GM23338 (cell line): ENCODE results near the gene NLRC5.

ENCODE experiments used
- CREB1 ChIP-seq: fragments of 250-450 bp; sonication (Bioruptor Pico); IDR thresholded peaks from 2 replicates; pipeline ENCODE4 v1.5.0; 2020; ENCODE audit warnings: low read depth, mild to moderate bottlenecking, moderate library complexity
- EZH2 ChIP-seq: fragments of 200-600 bp; sonication (generic); IDR thresholded peaks from one replicate; pipeline ENCODE4 v1.8.0; 2017; ENCODE audit warnings: antibody characterized with exemption, mild to moderate bottlenecking, low read depth; ENCODE audit not compliant: unreplicated experiment
- EZH2phosphoT487 ChIP-seq: fragments of 200-600 bp; sonication (generic); IDR thresholded peaks from one replicate; pipeline ENCODE4 v1.8.1; 2018; ENCODE audit warnings: antibody characterized with exemption; ENCODE audit not compliant: unreplicated experiment
- POLR2AphosphoS5 ChIP-seq: IDR thresholded peaks from 2 replicates; pipeline ENCODE4 v1.6.1; 2016; ENCODE audit warnings: antibody characterized with exemption, low read depth
- STAT1 ChIP-seq: IDR thresholded peaks from one replicate; pipeline ENCODE4 v1.6.1; 2016; ENCODE audit warnings: antibody characterized with exemption; ENCODE audit not compliant: unreplicated experiment
- ZNF114 ChIP-seq: fragments of 250-450 bp; sonication (Bioruptor Pico); IDR thresholded peaks from 2 replicates; pipeline ENCODE4 v1.5.0; 2020; ENCODE audit warnings: mild to moderate bottlenecking, moderate library complexity
- TF ChIP-seq, protein P1 (sequence below), 2 experiments: fragments of 200-600 bp in 1 of 2; sonication (generic) in 1 of 2; conservative IDR thresholded peaks; 2 replicates each; pipeline versions ENCODE4 v1.5.1 to v1.6.1; 2016 to 2017; ENCODE audit warnings: antibody characterized with exemption in 2 of 2, low read depth in 2 of 2, mild to moderate bottlenecking in 2 of 2, moderate library complexity in 1 of 2
- TF ChIP-seq, protein P2 (sequence below): IDR thresholded peaks from one replicate; pipeline ENCODE4 v1.6.1; 2018; ENCODE audit warnings: antibody characterized with exemption; ENCODE audit not compliant: unreplicated experiment

DNA sequence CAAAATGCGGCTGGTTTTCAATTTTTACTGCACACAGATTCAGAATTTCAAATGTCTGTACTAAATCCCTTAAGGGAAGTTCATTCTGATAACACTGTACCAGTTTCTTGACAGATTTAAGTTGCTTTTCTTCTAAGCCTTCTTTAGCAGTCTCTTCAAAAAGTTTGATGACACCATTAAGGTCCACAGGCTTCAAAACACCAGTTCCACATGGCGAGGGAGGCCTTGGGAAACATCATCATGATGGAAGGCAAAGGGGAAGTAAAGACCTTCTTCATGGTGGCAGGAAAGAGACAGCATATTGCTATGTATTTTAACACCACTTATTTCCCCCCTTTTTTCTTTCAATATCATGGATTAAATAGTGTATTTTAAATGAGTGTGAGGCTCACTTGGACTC lies 24.5 kb downstream of the NLRC5 start:
- TF ChIP-seq, protein P1, sequence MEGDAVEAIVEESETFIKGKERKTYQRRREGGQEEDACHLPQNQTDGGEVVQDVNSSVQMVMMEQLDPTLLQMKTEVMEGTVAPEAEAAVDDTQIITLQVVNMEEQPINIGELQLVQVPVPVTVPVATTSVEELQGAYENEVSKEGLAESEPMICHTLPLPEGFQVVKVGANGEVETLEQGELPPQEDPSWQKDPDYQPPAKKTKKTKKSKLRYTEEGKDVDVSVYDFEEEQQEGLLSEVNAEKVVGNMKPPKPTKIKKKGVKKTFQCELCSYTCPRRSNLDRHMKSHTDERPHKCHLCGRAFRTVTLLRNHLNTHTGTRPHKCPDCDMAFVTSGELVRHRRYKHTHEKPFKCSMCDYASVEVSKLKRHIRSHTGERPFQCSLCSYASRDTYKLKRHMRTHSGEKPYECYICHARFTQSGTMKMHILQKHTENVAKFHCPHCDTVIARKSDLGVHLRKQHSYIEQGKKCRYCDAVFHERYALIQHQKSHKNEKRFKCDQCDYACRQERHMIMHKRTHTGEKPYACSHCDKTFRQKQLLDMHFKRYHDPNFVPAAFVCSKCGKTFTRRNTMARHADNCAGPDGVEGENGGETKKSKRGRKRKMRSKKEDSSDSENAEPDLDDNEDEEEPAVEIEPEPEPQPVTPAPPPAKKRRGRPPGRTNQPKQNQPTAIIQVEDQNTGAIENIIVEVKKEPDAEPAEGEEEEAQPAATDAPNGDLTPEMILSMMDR (conservative IDR thresholded peaks at IDR 0.05; ENCODE audit: low read depth in 2 of 2): no peak
- TF ChIP-seq EZH2phosphoT487: no peak
- no peak for TF ChIP-seq POLR2AphosphoS5
- no peak for TF ChIP-seq STAT1
- TF ChIP-seq CREB1 (CRISPR knock-in tag): no peak
- no peak for TF ChIP-seq EZH2
- TF ChIP-seq, protein P2, sequence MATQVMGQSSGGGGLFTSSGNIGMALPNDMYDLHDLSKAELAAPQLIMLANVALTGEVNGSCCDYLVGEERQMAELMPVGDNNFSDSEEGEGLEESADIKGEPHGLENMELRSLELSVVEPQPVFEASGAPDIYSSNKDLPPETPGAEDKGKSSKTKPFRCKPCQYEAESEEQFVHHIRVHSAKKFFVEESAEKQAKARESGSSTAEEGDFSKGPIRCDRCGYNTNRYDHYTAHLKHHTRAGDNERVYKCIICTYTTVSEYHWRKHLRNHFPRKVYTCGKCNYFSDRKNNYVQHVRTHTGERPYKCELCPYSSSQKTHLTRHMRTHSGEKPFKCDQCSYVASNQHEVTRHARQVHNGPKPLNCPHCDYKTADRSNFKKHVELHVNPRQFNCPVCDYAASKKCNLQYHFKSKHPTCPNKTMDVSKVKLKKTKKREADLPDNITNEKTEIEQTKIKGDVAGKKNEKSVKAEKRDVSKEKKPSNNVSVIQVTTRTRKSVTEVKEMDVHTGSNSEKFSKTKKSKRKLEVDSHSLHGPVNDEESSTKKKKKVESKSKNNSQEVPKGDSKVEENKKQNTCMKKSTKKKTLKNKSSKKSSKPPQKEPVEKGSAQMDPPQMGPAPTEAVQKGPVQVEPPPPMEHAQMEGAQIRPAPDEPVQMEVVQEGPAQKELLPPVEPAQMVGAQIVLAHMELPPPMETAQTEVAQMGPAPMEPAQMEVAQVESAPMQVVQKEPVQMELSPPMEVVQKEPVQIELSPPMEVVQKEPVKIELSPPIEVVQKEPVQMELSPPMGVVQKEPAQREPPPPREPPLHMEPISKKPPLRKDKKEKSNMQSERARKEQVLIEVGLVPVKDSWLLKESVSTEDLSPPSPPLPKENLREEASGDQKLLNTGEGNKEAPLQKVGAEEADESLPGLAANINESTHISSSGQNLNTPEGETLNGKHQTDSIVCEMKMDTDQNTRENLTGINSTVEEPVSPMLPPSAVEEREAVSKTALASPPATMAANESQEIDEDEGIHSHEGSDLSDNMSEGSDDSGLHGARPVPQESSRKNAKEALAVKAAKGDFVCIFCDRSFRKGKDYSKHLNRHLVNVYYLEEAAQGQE: no peak
- TF ChIP-seq ZNF114 (CRISPR knock-in tag): no peak
